ENCODE measurements around the gene NBPF1. TPM values are rescaled to one million over a fixed set of nuclear protein-coding genes. Genes with fewer than 3 reads are reported as not detected.
"Not testable (repeated sequence)": the region's sequence is repeated elsewhere in the genome, so short reads cannot be mapped to it uniquely, and the experiment has no call there.

Gene NBPF1
- total RNA-seq, 1 donor from 2014 or later = 46.3 TPM

DNA sequence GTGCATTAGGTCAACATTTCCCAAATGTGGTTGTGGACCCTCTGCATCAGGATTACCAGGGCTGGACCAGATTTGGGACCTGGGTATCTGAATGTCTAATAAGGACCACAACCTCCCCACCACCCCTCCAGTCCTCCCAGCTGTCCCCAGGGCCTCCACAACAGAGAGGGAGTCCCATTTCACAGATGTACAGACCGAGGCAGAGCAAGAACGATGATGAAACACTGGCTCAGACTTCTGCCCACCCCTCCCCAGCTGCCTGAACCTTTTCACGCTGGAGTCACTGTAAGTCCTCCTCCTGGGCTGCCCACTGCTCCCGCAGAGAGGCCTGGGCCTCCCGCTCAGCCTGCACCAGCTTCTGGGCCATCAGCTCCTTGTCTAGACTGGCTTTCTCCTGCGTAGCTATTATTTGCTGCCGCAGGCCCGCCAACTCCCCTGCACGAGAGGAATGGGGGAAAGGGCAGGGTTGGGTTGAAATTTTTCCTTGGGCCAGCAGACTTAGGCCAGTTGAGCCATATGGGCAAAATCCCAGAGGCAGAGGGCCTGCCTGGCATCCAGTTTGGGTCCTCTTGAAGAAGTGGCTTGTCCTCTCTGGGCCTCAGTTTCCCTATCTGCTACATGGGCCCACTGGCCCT is 8.4 kb upstream of the NBPF1 start:
- DNase-seq = not testable (repeated sequence)

DNA sequence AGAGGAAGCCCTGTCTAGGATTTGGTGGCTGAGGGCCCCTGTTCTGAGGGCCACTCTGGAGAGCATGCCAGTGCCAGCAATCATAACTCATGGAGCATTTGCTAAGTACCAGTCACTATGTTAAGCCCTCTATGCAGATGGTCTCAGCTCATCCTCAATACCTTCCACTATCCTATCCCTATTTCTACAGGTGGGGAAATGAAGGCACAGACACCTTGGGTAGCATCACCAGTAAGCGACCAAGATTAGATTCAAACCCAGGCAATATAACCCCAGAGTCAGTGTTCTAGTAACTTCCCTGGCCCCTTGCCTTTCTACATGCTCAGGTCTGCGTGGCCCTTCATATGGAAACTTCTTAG is 7.9 kb upstream of the NBPF1 start:
- no peak for DNase-seq

GRCh38 chr1:16619803-16620501 is 6.6 kb upstream of the NBPF1 start:
- not testable (repeated sequence) for DNase-seq

DNA sequence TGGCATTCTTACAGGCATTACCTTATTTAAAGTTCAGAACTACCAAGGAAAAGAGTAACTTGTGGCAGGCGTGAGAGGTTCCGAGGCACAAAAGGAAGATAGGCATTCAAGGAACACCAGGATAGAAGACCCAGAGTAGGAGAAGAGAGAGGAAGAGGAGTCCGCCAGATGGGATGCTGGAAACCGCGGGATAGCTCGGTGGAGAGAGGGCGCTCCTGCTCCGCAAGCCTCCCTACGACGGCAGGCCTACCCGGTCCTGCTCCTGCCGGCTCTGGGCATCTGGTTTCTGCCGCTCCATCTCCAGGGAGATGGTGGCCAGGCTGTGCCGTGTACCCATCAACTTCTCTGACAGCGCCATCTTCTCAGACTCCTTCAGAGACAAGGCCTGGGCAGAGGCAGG is 5.4 kb upstream of the NBPF1 start:
- no peak for DNase-seq

DNA sequence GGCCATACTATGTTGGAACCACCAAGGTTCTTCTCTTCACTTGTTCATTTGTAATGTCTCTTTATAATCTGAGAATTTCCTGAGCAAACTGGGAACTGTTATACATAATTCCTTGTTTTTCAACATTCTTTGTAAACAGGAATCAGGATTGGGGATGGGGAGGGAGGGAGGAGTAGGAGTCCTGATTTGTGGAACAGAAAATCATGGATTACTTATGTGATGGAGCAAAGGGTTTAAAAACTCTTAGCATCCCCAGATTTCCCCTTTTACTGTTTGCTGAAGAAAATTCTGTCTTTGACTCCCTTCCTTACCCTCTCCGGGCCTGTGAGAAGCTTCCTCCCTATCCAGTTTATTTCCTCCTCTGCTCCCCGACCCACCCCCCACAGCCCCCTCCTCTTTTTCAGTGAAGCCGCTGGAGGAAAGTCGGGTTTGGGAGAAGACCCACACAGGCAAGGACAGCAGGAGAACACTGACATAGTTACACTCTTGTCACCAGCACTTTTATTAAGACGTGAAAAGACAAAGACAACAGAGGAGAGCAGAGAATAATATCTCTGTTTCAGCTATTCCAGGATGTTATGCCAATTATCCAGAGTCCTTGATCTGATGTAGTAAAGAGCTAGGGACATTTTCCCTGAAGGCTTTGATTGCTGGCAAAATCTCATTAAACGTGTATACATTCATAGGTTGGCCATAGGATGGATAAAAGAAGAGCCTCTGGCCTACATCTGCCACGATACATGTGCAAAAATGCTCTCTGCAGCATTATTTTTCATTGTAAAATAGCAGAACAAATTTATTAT is 4.6 kb upstream of the NBPF1 start:
- DNase-seq = no peak

DNA sequence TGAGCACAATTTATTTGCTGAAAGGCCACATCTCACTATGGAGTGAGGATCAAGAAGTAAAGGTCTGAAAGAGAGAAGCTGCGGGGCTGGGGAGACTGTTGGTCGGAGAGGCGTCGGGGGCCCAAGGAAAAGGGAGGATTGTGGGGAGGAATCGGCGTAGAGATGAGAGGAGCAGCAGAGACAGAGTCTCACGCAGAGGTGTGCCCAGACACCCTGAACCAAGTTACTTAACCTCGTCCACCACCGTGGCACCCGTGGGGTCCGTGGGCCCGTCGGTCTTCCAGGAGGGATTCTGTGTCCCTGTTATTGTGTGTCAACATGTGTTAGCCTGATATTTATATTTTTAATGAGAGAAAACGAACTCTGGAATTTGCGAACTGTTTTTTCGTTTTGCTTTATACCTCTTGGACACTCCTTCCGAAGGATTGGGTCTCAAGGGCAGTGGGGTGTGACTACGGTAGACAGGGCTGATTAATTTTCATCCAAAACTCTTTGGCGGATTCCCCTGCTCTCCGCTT is 3.8 kb upstream of the NBPF1 start:
- no peak for DNase-seq

GRCh38 chr1:16615253-16616252 is 2.2 kb upstream of the NBPF1 start:
- no peak for DNase-seq

DNA sequence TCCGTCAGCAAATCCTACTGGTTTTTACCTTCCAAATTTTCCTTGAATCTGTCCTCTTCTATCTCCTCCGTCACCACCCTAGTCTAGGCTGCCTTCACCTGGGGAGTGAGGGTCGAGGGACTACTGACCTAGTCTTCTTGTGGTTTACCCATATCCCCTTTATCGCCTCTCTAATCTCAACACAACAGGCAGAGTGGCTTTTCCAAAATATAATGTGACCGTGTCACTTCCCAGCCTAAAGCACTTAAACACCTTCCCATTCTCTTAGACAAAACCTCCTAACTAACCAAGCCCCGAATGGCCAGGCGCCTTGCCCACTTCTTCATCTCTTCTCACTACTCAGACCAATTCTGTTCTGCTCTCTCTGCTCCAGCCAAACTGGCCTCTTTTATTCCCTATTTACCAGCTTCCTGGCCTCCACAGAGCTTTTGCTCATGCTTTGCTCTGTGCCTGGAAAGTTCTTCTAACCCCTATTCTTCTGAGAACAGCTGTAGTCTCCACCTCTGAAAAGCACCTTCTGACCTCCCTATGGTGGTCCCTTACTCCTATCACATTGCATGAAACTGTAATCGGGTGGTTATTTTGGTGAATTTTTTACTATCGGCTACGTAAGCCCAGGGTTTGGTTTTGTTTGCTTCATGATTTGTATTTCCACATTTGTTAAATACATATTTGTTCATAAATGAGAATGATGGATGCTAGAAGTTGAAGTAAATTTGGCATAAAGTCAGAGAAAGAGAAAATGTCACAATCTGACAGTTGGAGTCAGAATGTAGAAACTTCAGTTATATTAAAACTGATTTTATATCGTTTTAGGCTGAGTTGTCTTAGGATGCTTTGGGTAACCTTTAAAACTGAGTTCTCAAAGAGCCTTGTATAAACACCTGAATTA is 1.2 kb upstream of the NBPF1 start:
- DNase-seq = no peak

DNA sequence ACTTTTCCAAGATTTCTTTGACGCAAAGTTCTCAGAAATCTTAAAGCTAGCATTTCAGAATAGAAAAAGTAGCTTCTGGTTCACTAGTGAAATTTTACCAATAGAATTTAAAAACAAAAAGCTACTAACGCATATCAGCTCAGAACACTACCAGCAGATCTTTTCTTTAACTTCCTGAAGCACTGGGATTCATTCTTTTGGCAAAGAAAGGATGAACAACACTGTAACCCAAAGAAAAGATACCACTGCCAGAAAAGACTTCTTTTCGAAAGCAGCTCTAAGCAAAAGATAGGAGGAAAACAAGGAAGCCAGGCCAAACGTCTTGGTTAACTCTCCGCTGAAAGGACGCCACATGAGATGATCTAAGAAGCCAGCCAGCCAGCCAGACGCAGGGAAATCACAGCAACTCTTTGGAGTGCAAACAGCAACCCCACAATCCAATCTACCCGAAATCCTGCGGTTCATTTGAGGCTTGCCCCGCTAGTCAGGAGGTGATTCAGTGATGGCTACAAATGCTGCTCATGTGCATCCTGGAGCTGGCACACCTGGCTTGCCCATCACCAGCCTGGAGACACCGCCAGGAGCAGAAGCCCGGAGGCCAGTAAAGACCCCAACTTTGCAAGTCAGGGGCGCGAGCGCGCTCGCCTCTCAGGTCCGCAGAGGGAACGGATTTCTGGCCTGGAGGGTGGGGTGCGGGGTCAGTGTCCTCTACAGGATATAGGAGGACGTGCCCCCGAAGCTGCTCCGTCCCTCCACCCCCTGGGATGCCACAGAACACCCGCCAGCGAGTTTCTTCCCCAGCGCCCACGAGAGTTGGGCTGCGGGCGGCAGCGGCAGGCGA is 812 bp downstream of the NBPF1 start:
- DNase-seq = peak; percentile 80

DNA sequence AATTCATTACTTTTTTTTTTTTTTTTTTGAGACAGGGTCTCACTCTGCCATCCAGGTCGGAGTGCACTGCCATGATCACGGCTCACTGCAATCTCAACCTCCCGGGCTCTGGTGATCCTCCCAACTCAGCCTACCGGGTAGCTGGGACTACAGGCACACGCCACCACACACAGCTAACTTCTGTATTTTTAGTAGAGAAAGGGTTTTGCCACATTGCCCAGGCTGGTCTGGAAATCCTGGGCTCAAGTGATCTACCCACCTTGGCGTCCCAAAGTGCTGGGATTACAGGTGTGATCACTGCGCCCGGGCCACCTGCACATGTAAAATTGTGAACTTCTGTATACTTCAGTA is 1.4 kb downstream of the NBPF1 start:
- DNase-seq = not testable (repeated sequence)

GRCh38 chr1:16611164-16611563 is 2.2 kb downstream of the NBPF1 start:
- DNase-seq = not testable (repeated sequence)

DNA sequence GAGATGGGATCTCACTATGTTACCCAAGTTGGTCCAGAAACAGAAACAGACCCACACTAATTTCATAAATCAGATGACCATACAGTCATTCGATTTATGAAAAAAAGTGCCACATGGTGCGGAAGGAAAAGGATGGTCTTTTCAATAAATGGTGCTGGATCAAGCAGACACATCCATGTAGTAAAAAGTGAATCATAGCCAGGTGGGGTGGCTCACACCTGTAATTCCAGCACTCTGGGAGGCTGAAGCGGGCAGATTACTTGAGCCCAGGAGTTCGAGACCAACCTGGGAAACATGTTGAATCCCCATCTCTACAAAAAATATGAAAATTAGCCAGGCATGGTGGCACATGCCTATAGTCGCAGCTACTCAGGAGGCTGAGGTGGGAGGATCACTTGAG is 2.8 kb downstream of the NBPF1 start:
- DNase-seq = not testable (repeated sequence)

- DNase-seq = not testable (repeated sequence)
Observed at GRCh38 chr1:16609761-16610160, 3.6 kb downstream of the NBPF1 start.

DNA sequence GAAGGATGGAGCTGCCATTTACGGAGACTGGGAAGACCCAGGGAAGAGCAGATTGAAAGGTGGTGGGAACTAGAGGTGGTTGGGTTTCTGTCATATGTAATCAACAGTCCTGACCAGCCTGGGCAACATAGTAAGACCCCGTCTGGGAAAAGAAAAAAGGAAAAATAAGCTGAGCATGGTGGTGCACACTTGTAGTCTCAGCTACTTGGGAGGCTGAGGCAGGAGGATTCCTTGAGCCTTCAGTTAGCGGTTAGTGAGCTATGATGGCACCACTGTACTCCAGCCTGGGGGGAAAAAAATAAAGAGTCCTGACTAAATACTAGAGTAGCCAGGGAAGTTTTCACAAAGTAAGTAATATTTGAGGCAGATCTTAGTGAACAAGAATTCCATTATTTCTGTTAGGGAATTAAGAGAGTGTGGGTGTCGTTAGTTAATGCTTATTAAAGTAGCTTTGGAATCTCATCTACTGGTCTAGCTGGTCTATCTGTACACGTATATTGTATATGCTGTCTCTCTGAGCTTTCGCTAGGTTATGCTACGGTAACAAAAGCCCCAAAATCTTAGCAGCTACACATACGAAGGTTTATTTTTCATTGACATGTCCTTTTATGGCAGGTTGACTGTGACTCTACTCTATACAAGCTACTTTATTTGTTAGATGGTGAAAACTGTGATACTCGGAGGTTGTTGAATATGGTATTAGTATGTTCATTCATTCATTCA is 4.4 kb downstream of the NBPF1 start:
- no peak for DNase-seq

- DNase-seq = not testable (repeated sequence)
Observed at GRCh38 chr1:16607853-16608815, 5.2 kb downstream of the NBPF1 start.

DNA sequence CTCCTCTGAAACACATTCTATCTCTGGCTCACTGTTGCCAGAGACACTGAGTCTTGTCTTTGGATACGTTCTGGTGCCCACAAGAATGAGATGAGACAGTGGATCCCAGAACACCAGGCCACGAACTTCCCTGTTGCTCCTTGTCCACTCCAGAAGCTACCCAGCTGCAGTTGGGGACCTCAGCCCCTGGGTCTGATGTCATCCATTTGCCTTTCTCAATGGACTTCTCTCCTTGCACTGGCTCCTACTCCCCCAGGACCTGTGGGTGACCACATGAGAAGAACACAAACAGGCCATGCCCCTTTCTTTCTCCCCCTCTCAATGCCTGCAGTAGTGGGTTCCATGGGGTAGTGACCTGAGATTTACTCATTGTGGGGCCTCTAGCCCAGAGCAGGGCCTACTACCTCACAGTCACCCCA is 5.9 kb downstream of the NBPF1 start:
- DNase-seq = no peak

- DNase-seq = not testable (repeated sequence)
Observed at GRCh38 chr1:16606666-16607432, 6.5 kb downstream of the NBPF1 start.
